GM12864 (cell line): Measurements from ENCODE around the gene PLCH1.

Experiments
- DNase-seq: peaks from one replicate; pipeline ENCODE4 v3.0.0-alpha.2; 2011; ENCODE audit warnings: low read depth
- H3K4me3 ChIP-seq: 2 replicates; pipeline ENCODE4 v1.5.1; 2011; ENCODE audit warnings: mild to moderate bottlenecking, low read depth, low read length, control low read depth
- TF ChIP-seq, protein P1 (sequence below): IDR thresholded peaks from 2 replicates; pipeline ENCODE4 v1.5.1; 2011; ENCODE audit warnings: low read depth, mild to moderate bottlenecking, moderate library complexity, low read length, control low read depth, inconsistent platforms; ENCODE audit errors: missing control alignments

Gene PLCH1

DNA sequence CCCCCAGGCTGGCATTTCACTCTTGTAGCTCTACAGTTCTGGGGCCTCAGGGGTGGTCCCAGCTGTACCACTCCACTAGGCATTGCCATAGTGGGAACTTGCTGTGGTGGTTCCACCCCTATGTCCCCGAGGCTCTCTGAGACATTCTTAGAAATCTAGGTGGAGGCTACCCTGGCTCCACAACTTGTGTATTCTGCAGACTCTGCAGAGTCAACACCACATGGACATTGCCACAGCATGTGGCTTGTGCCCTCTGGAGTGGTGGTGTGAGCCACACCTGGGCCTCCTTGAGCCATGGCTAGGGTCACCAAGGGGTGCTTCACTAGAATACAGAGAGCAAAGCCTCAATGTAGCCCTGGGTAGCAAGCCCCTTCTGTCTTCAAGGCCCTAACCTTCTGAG is 397.0 kb downstream of the PLCH1 start:
- no peak overlapping the region for H3K4me3 ChIP-seq
- TF ChIP-seq, protein P1, sequence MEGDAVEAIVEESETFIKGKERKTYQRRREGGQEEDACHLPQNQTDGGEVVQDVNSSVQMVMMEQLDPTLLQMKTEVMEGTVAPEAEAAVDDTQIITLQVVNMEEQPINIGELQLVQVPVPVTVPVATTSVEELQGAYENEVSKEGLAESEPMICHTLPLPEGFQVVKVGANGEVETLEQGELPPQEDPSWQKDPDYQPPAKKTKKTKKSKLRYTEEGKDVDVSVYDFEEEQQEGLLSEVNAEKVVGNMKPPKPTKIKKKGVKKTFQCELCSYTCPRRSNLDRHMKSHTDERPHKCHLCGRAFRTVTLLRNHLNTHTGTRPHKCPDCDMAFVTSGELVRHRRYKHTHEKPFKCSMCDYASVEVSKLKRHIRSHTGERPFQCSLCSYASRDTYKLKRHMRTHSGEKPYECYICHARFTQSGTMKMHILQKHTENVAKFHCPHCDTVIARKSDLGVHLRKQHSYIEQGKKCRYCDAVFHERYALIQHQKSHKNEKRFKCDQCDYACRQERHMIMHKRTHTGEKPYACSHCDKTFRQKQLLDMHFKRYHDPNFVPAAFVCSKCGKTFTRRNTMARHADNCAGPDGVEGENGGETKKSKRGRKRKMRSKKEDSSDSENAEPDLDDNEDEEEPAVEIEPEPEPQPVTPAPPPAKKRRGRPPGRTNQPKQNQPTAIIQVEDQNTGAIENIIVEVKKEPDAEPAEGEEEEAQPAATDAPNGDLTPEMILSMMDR: no peak
- DNase-seq: no peak

DNA sequence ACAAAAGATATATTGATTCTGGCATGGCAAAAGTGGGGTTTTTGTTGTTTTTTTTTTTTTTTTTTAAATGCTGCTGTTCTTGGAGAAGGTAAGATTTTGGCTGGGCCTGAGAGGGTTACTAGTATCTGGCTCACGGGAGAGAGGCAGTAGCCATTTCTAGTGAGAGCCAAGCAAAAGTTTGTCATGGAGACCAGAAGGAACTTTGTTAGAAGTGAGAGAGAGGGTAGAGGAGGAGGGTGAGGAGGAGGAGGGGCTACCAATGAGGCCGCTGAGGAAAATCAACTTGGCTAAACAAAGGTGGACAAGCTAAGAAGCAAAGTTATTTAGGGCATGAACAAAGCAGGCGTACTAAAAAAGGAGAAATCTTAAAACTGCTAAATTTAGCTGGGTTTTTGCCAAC is 402.5 kb downstream of the PLCH1 start:
- no peak overlapping the region for H3K4me3 ChIP-seq
- TF ChIP-seq, protein P1: no peak
- DNase-seq: no peak

DNA sequence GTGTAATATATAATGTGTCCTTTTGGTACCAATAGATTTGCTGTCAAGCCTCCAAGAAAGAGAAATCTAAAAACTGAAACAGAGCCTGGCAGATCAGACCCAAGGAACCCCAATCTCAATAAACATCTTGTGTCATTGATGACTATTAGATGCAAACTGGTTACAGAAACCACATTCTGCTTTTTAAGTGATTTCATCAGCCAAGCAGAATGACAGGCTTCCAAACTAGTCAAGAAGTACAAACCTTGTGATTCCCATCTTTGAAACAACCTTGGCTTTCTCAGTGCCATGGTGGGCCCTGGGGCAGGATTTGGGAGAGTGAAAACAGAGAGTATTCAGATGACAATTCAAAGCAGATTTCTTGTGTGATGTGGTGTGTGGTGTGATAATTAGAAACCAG is 405.8 kb downstream of the PLCH1 start:
- no peak for DNase-seq
- no peak overlapping the region for H3K4me3 ChIP-seq
- TF ChIP-seq, protein P1: no peak

DNA sequence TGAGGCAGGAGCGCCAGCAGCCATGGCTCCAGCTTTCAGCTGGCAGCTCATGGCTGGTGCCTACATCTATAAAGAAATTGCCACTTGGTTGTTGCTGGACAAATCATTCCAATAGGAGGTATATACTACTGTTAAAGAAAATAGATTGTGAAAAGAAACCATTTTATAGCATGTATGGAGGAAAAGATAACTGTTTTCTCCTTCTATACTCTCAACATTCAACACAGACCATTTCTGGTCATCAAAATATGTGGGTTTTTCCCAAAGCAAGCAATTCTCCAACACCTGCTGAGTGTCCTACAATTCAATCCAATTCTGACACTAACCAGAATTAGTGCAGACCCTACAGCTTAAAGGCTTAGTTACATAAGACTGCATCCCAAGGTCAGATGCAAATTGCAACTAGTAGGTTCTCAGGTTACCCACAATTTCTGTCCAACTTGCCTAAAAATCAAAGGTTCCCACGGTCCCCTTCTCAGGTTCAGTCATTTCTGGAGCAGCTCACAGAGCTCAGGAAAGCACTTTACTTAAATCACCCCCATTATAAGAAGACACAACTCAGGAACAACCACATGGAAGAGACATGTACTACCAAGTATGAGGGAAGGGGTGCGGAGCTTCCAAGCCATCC is 409.0 kb downstream of the PLCH1 start:
- H3K4me3 ChIP-seq: no peak overlapping the region
- DNase-seq: peak; percentile 43
- TF ChIP-seq, protein P1: no peak

DNA sequence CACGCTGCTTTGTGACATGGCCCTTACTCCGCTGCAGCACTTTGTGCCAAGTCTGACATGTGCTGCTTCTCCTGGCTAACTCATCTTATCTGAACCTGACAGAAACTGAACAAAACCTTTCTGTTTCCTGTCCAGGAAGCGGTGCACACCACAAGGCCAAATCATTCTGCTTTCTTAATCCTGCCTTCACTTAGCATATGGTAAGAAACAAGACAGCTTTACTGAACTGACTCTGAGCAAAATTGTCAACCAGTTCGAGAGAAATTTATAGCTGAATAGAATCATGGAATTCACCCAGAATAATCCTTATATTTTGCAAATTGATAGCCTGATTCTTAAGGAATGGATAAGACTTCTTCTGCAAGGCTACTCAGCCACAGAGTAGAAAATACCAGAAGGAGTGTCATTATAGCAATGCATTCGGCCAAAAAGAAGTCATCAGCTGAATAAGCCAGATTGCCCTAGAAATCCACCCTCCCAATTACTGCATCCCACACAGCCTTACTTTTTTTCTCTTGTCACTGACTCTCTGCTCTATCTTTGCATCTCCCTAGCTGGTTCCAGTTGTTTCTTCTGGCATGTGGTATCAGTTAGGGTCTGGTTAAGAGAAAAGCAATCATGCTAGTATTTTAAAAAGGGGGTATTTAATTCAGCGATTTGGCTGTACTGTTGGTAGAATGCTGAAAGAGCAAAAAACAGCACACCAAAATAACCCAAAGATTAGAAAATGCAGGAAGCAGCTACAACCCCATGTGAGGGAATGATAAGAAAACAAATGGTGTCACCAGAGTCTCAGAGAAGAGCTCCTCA is 409.8 kb downstream of the PLCH1 start:
- DNase-seq: peak; percentile 42
- TF ChIP-seq, protein P1: no peak
- no peak overlapping the region for H3K4me3 ChIP-seq

DNA sequence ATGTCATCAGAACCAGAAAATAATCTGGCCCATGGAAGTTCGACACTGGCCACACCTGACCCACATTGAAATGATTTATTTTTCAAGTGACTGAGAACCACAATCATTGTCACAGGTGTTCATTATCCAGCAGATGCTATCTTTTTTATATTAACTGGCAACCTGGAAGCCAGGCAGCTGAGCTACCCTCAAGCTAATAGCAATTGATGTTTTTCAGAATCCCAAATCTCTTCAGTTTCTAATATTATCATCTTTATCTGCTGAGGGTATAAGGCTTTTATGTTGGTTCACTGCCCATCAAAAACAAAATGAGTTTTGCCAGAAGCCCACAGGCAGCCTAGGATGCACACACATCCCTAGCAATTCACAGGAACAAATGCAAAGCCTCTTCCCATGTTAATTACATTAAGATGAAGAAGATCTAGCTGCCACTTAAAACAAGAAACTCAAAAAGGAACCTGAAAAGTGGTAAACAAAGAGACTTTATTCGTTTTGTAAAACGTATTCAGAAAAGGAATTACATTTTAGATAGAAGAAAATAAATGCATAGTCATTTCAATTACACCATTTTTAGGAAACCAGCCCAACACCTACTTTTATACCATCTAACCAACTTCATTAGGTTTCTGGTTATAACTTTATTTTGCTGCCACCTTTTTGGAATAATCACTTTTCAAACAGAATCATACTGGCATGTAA is 410.5 kb downstream of the PLCH1 start:
- no peak overlapping the region for H3K4me3 ChIP-seq
- TF ChIP-seq, protein P1: no peak
- no peak for DNase-seq
